Thyroid gland (tissue), 4 donors: Measurements from ENCODE around the gene LENG9. TPM values are rescaled to one million over a fixed set of nuclear protein-coding genes. Genes with fewer than 3 reads are reported as not detected.

Experiments
- DNase-seq, 2 donors: peaks; one replicate each; pipeline ENCODE4 v3.0.0-alpha.2; 2019
- H3K27ac ChIP-seq, 3 donors: fragments of 200-600 bp; sonication (generic); 1 replicate in 2 of 3; 2 replicates in 1 of 3; pipeline ENCODE4 v1.5.1; 2016 to 2019; ENCODE audit warnings: mild to moderate bottlenecking in 1 of 3, moderate library complexity in 1 of 3
- H3K27me3 ChIP-seq: fragments of 200-600 bp; sonication (generic); one replicate; pipeline ENCODE4 v1.5.1; 2019
- H3K36me3 ChIP-seq, 2 donors: fragments of 200-600 bp; sonication (generic); one replicate each; pipeline ENCODE4 v1.5.1; 2016 to 2019
- H3K4me1 ChIP-seq, 2 donors: fragments of 200-600 bp; sonication (generic); one replicate each; pipeline ENCODE4 v1.5.1; 2017 to 2019
- H3K4me3 ChIP-seq, 3 donors: fragments of 200-600 bp; sonication (generic); replicated peaks in 1 of 3; 1 replicate in 2 of 3; 2 replicates in 1 of 3; pipeline ENCODE4 v1.5.1; 2016; ENCODE audit warnings: mild to moderate bottlenecking in 1 of 3
- H3K9me3 ChIP-seq: fragments of 200-600 bp; sonication (generic); one replicate; pipeline ENCODE4 v1.5.1; 2017
- CTCF ChIP-seq, 6 experiments: fragments of 200-600 bp in 3 of 6; fragments of 450-650 bp in 3 of 6; sonication (generic) in 3 of 6; IDR thresholded peaks; one replicate each; pipeline ENCODE4 v1.5.1; 2016 to 2019; ENCODE audit warnings: antibody characterized with exemption in 6 of 6, mild to moderate bottlenecking in 2 of 6, inconsistent platforms in 1 of 6, moderate library complexity in 1 of 6
- POLR2A ChIP-seq, 2 donors: fragments of 450-650 bp; IDR thresholded peaks; one replicate each; pipeline ENCODE4 v1.6.1; 2017; ENCODE audit warnings: antibody characterized with exemption in 2 of 2, mild to moderate bottlenecking in 2 of 2, moderate library complexity in 1 of 2
- WGBS, 2 donors: methylation state at CpG; one replicate each; pipeline ENCODE4 v1.1.5; 2017; 5-methylcytosine and 5-hydroxymethylcytosine counted together
- intact Hi-C: fragments of 100-400 bp; cut with DNase I; formaldehyde crosslinking; loops from one replicate; pipeline ENCODE4 v1.15.1; 2023
- total RNA-seq, 4 donors: library from RNA; depleted of rRNA; stranded (reverse); fragments of >200 nt; gene quantifications; one replicate each; pipeline ENCODE4 v1.2.3, GENCODE V29; 2016

LENG9 gene
- total RNA-seq, 4 donors from 2014 or later: 1.3 to 4.6 (median 3.2) TPM

GRCh38 chr19:54452626-54453025 is 11.0 kb downstream of the LENG9 start:
- H3K36me3 ChIP-seq: peaks cover 59 to 64% of the 10 kb centered on the region in 2 donors

GRCh38 chr19:54451997-54452396 is 11.6 kb downstream of the LENG9 start:
- H3K27me3 ChIP-seq: no peaks in the 10 kb centered on the region
- no peak overlapping the region for H3K4me3 ChIP-seq
- H3K4me1 ChIP-seq: peaks cover 19 to 25% of the 10 kb centered on the region in 2 donors
- H3K9me3 ChIP-seq: no peaks in the 10 kb centered on the region
- no peak for DNase-seq
- H3K27ac ChIP-seq: no peak overlapping the region
- TF ChIP-seq CTCF (IDR thresholded peaks at IDR 0.05) (no peak), POLR2A (IDR thresholded peaks at IDR 0.05) (no peak)
- peaks cover 53 to 58% of the 10 kb centered on the region in 2 donors for H3K36me3 ChIP-seq
- WGBS, 2 donors: 89 to 90% methylated on average over 10 to 11 of the region's 11 CpGs
- intact Hi-C loops: no loop called here

More at GRCh38 chr19:54452626-54453025, 11.0 kb downstream of the LENG9 start:
- Histone ChIP-seq H3K4me1 (peaks cover 16 to 21% of the 10 kb centered on the region in 2 donors), H3K27me3 (no peaks in the 10 kb centered on the region), H3K4me3 (no peak overlapping the region), H3K27ac (no peak overlapping the region), H3K9me3 (no peaks in the 10 kb centered on the region)
- intact Hi-C loops: no loop called here
- TF ChIP-seq POLR2A (IDR thresholded peaks at IDR 0.05) (no peak), CTCF (IDR thresholded peaks at IDR 0.05) (no peak)
- 91 to 95% methylated on average over 11 of the region's 11 CpGs for WGBS, 2 donors
- DNase-seq: no peak

- no peak for DNase-seq
- no peak overlapping the region for H3K27ac ChIP-seq
- H3K9me3 ChIP-seq: no peaks in the 10 kb centered on the region
- H3K27me3 ChIP-seq: no peaks in the 10 kb centered on the region
- intact Hi-C loops: no loop called here
- H3K4me3 ChIP-seq: no peak overlapping the region
- H3K36me3 ChIP-seq: peaks cover 48 to 52% of the 10 kb centered on the region in 2 donors
- H3K4me1 ChIP-seq: peaks cover 19 to 25% of the 10 kb centered on the region in 2 donors
- WGBS, 2 donors: 75 to 80% methylated on average over 9 of the region's 9 CpGs
- no peak for TF ChIP-seq CTCF (IDR thresholded peaks at IDR 0.05)
- TF ChIP-seq POLR2A (IDR thresholded peaks at IDR 0.05): no peak
Observed at GRCh38 chr19:54451331-54451871, 12.2 kb downstream of the LENG9 start.

GRCh38 chr19:54449701-54450069 is 13.9 kb downstream of the LENG9 start:
- Histone ChIP-seq H3K4me1 (peaks cover 19 to 25% of the 10 kb centered on the region in 2 donors), H3K36me3 (peaks cover 30 to 38% of the 10 kb centered on the region in 2 donors), H3K27me3 (no peaks in the 10 kb centered on the region), H3K27ac (peak overlapping the region; percentile 92 to 95 (median 95)), H3K4me3 (peak overlapping the region; percentile 83 to 98 (median 83)), H3K9me3 (no peaks in the 10 kb centered on the region)
- TF ChIP-seq POLR2A (IDR thresholded peaks at IDR 0.05) (no peak), CTCF (IDR thresholded peaks at IDR 0.05) (no peak)
- no peak for DNase-seq
- 1% methylated on average over 21 of the region's 21 CpGs for WGBS, 2 donors
- intact Hi-C loops: loop anchor here (2.0 kb wide), 1 partner anchor 13 kb away; the partner anchor contains the start of gene LENG9
